Endothelial cell of umbilical vein (primary cell): ENCODE data around the gene TFF2. TPM values are rescaled to one million over a fixed set of nuclear protein-coding genes. Genes with fewer than 3 reads are reported as not detected.

Experiments used
- BruUV-seq: library from RNA; stranded (reverse); fragments of 400-500 nt; replicated peaks from 2 replicates; lab custom pipeline; 2021; lab: Mats Ljungman, UMichigan
- CTCF ChIA-PET: fragments of 300-600, 350-600 bp; sonication (Branson Sonifier 250); formaldehyde crosslinking; loops from one replicate; lab custom pipeline; 2021; ENCODE audit warnings: antibody characterized with exemption, inconsistent platforms; lab: Charles Lee
- POLR2A ChIA-PET: fragments of 300-600, 350-600 bp; sonication (Branson Sonifier 250); formaldehyde crosslinking; loops from one replicate; lab custom pipeline; 2021; ENCODE audit warnings: antibody characterized with exemption, inconsistent platforms; lab: Charles Lee
- DNase-seq: peaks from one replicate; pipeline ENCODE4 v3.0.0-alpha.2; 2011; ENCODE audit warnings: low read depth, low spot score
- FAIRE-seq: peaks from 2 replicates; lab custom pipeline; 2011; peaks lifted over from hg19 to GRCh38; lab: Jason Lieb, UNC
- H2AFZ ChIP-seq: 2 replicates; pipeline ENCODE4 v1.6.0; 2012; ENCODE audit warnings: low read depth, low read length, control low read depth, inconsistent platforms
- H3K27ac ChIP-seq: 2 replicates; pipeline ENCODE4 v1.5.1; 2011; ENCODE audit warnings: low read depth, mild to moderate bottlenecking, control low read depth, low read length, moderate library complexity; ENCODE audit not compliant: insufficient read depth
- H3K27me3 ChIP-seq, 2 experiments: 2 replicates each; pipeline versions ENCODE4 v1.6.0 to v1.6.1; 2011; ENCODE audit warnings: low read length in 2 of 2, mixed read lengths in 1 of 2; ENCODE audit not compliant: control insufficient read depth in 2 of 2, insufficient read depth in 2 of 2
- H3K36me3 ChIP-seq, 2 experiments: 2 replicates in 1 of 2; 3 replicates in 1 of 2; pipeline ENCODE4 v1.5.1; 2011; ENCODE audit warnings: low read length in 2 of 2, mild to moderate bottlenecking in 1 of 2, moderate library complexity in 1 of 2; ENCODE audit not compliant: control insufficient read depth in 2 of 2, insufficient read depth in 2 of 2; ENCODE audit errors: extremely low read depth in 1 of 2
- H3K4me1 ChIP-seq: 3 replicates; pipeline ENCODE4 v1.5.1; 2011; ENCODE audit warnings: mild to moderate bottlenecking, low read length; ENCODE audit not compliant: control insufficient read depth, insufficient read depth; ENCODE audit errors: extremely low read depth
- H3K4me2 ChIP-seq: 2 replicates; pipeline ENCODE4 v1.6.1; 2011; ENCODE audit warnings: low read length, control low read depth, mixed read lengths; ENCODE audit not compliant: insufficient read depth
- H3K4me3 ChIP-seq, 3 experiments: fragments of 200-600 bp in 1 of 3; sonication (generic), shearing (Covaris generic) in 1 of 3; replicated peaks in 1 of 3; 2 replicates each; pipeline ENCODE4 v1.5.1; 2011 to 2016; ENCODE audit warnings: control low read depth in 3 of 3, low read length in 3 of 3, mild to moderate bottlenecking in 2 of 3, inconsistent platforms in 1 of 3, low read depth in 1 of 3, moderate library complexity in 1 of 3; ENCODE audit not compliant: insufficient read depth in 1 of 3
- H3K79me2 ChIP-seq: 2 replicates; pipeline ENCODE4 v1.6.0; 2012; ENCODE audit warnings: low read length, inconsistent platforms; ENCODE audit not compliant: control insufficient read depth, insufficient read depth
- H3K9ac ChIP-seq: replicated peaks from 2 replicates; pipeline ENCODE3; 2011; ENCODE audit warnings: low read length, control low read depth; ENCODE audit not compliant: insufficient read depth; ENCODE audit errors: extremely low read depth
- H3K9me1 ChIP-seq: replicated peaks from 3 replicates; pipeline ENCODE4 v1.6.0; 2011; ENCODE audit warnings: mild to moderate bottlenecking, low read length; ENCODE audit not compliant: control insufficient read depth, insufficient read depth; ENCODE audit errors: extremely low read depth
- H3K9me3 ChIP-seq: replicated peaks from 2 replicates; pipeline ENCODE4 v1.5.1; 2012; ENCODE audit warnings: low read length, inconsistent platforms; ENCODE audit not compliant: control insufficient read depth, insufficient read depth
- H4K20me1 ChIP-seq: replicated peaks from 2 replicates; pipeline ENCODE3; 2011; ENCODE audit warnings: mild to moderate bottlenecking, low read length; ENCODE audit not compliant: control insufficient read depth, insufficient read depth; ENCODE audit errors: extremely low read depth
- EZH2 ChIP-seq: IDR thresholded peaks from 2 replicates; pipeline ENCODE4 v1.6.1; 2012; ENCODE audit warnings: borderline replicate concordance, low read depth, mild to moderate bottlenecking, moderate library complexity, low read length, inconsistent platforms; ENCODE audit not compliant: severe bottlenecking
- FOS ChIP-seq: IDR thresholded peaks from 2 replicates; pipeline ENCODE4 v1.6.1; 2011; ENCODE audit warnings: mild to moderate bottlenecking, low read length, moderate library complexity, borderline replicate concordance; ENCODE audit not compliant: insufficient read depth
- GATA2 ChIP-seq: IDR thresholded peaks from 2 replicates; pipeline ENCODE4 v1.7.0; 2011; ENCODE audit warnings: low read depth, mild to moderate bottlenecking, moderate library complexity, mixed read lengths, low read length; ENCODE audit not compliant: insufficient read length, insufficient read depth
- JUN ChIP-seq: IDR thresholded peaks from 2 replicates; pipeline ENCODE4 v1.6.1; 2011; ENCODE audit warnings: borderline replicate concordance, low read depth; ENCODE audit not compliant: insufficient read length, insufficient read depth
- MYC ChIP-seq: IDR thresholded peaks from one replicate; pipeline ENCODE4 v1.6.1; 2011; ENCODE audit warnings: mild to moderate bottlenecking, low read depth, low read length
- POLR2A ChIP-seq: IDR thresholded peaks from 2 replicates; pipeline ENCODE4 v1.6.1; 2012; ENCODE audit warnings: low read depth, mild to moderate bottlenecking, control low read depth, low read length
- POLR2AphosphoS5 ChIP-seq: IDR thresholded peaks from 2 replicates; pipeline ENCODE4 v1.6.1; 2012; ENCODE audit warnings: low read depth, mild to moderate bottlenecking, control low read depth, low read length, moderate library complexity; ENCODE audit not compliant: insufficient read depth
- dilution Hi-C: fragments of 300-500 bp; cut with MboI; formaldehyde crosslinking; loops from one replicate; pipeline ENCODE4 v1.15.0; 2019; ENCODE audit warnings: low sequenced_read_pairs; ENCODE audit not compliant: extremely low pct_ligation_motif_present
- intact Hi-C: fragments of 100-400 bp; cut with micrococcal nuclease; formaldehyde crosslinking; loops from one replicate; pipeline ENCODE4 v1.10.0; 2022
- polyA plus RNA-seq, 4 experiments: library from polyadenylated mRNA; depleted of rRNA in 3 of 4; stranded (reverse) in 3 of 4; unstranded in 1 of 4; fragments of >200 nt; gene quantifications; 2 replicates each; pipeline versions ENCODE4 v1.2.1 to v1.2.3, GENCODE V29; 2011 to 2012; ENCODE audit warnings: missing spikeins in 1 of 4
- total RNA-seq: library from RNA; stranded (reverse); gene quantifications from 2 replicates; pipeline ENCODE4 v1.2.3, GENCODE V29; 2021
- TF ChIP-seq, protein P1 (sequence below), 2 donors: IDR thresholded peaks; 1 replicate in 1 of 2; 2 replicates in 1 of 2; pipeline ENCODE4 v1.5.1; 2011; ENCODE audit warnings: low read length in 2 of 2, mild to moderate bottlenecking in 2 of 2, moderate library complexity in 2 of 2, control low read depth in 1 of 2, inconsistent platforms in 1 of 2, low read depth in 1 of 2; ENCODE audit not compliant: insufficient read depth in 1 of 2; ENCODE audit errors: extremely low read depth in 1 of 2
- TF ChIP-seq, protein P2 (sequence below): IDR thresholded peaks from 2 replicates; pipeline ENCODE4 v1.6.1; 2011; ENCODE audit not compliant: insufficient read depth, insufficient read length

The TFF2 gene
- total and polyA plus RNA-seq, 2 donors (not counting 3 experiments of a cell fraction or from before 2014, with no cell fraction given): not detected

DNA sequence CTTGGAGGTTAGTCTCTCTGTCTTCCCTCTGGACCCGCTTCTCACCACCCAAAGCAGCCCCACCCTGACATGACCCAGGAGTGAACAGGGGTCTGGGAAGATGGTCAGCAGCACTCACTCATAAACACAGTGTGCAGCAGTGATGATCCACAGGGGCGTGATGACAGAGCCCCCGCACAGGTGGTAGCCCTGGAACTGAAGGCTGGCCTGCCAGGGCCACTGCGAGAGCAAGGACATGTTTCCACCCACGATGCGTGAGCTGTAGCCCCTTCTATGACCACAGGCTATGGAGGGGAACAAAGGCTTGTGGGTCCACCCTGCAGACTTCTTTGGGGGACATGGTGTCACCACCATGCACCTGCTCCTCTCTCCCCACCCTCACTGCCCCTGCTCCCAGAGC, 32.1 kb upstream of the TFF2 start:
- H3K9me3 ChIP-seq: no peaks in the 10 kb centered on the region
- no peaks in the 10 kb centered on the region for H3K36me3 ChIP-seq
- no peaks in the 10 kb centered on the region for H3K4me1 ChIP-seq
- TF ChIP-seq JUN: no peak
- TF ChIP-seq, protein P1, sequence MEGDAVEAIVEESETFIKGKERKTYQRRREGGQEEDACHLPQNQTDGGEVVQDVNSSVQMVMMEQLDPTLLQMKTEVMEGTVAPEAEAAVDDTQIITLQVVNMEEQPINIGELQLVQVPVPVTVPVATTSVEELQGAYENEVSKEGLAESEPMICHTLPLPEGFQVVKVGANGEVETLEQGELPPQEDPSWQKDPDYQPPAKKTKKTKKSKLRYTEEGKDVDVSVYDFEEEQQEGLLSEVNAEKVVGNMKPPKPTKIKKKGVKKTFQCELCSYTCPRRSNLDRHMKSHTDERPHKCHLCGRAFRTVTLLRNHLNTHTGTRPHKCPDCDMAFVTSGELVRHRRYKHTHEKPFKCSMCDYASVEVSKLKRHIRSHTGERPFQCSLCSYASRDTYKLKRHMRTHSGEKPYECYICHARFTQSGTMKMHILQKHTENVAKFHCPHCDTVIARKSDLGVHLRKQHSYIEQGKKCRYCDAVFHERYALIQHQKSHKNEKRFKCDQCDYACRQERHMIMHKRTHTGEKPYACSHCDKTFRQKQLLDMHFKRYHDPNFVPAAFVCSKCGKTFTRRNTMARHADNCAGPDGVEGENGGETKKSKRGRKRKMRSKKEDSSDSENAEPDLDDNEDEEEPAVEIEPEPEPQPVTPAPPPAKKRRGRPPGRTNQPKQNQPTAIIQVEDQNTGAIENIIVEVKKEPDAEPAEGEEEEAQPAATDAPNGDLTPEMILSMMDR (IDR thresholded peaks at IDR 0.05; ENCODE audit: extremely low read depth in 1 of 2, insufficient read depth in 1 of 2, low read depth in 1 of 2, low read length in 2 of 2): no peak
- TF ChIP-seq, protein P2, sequence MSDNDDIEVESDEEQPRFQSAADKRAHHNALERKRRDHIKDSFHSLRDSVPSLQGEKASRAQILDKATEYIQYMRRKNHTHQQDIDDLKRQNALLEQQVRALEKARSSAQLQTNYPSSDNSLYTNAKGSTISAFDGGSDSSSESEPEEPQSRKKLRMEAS: no peak
- no peak for TF ChIP-seq POLR2A
- TF ChIP-seq FOS: no peak
- TF ChIP-seq MYC: no peak
- TF ChIP-seq GATA2: no peak
- TF ChIP-seq POLR2AphosphoS5: no peak
- TF ChIP-seq EZH2: no peak
- ChIA-PET POLR2A (no interaction called here), CTCF (no interaction called here)
- no peak overlapping the region for H3K4me3 ChIP-seq
- FAIRE-seq (no peak), DNase-seq (no peak)
- H3K9ac ChIP-seq: no peak overlapping the region
- BruUV-seq: no TSS peak
- H3K27me3 ChIP-seq: peaks cover 0 to 2% of the 10 kb centered on the region in 2 experiments
- H3K79me2 ChIP-seq: no peaks in the 10 kb centered on the region
- H3K9me1 ChIP-seq: no peaks in the 10 kb centered on the region
- H3K27ac ChIP-seq: no peak overlapping the region
- H3K4me2 ChIP-seq: no peak overlapping the region
- no peaks in the 10 kb centered on the region for H4K20me1 ChIP-seq
- intact Hi-C loops: no loop called here
- dilution Hi-C loops: no loop called here
- no peak overlapping the region for H2AFZ ChIP-seq
